Embryonic facial prominence (tissue), 1 donor: ENCODE results near the gene KRT36.

Source experiments
- DNase-seq: peaks from one replicate; pipeline ENCODE4 v3.0.0-alpha.2; 2016; ENCODE audit errors: extremely low spot score

The KRT36 gene

DNA sequence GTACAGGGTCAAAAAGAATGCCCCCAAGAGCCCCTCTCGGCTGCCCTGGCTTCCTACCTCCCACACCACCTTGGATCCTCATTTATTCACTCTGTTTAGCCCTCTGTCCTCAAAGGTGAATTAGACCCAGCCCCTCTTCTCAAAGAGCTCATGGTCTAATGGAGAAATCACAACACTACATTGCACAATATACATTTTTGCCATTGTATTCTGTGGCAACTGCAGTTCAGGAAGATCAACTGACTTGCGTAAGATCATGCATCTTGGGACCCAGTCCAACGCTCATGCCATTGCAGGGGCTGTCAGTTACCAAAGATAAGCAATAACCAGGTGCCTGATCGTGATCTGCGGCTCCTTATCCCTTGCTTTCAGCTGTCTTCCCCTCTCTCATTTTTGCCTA is 50.3 kb downstream of the KRT36 start:
- DNase-seq = no peak

- no peak for DNase-seq
Observed at GRCh38 chr17:41437769-41438168, 51.9 kb downstream of the KRT36 start.

- no peak for DNase-seq
Observed at GRCh38 chr17:41437254-41437653, 52.5 kb downstream of the KRT36 start.
